NK-92 treated with Interleukin-12 subunit alpha and Interleukin-12 subunit beta, amount 100 ng/mL, for 24 hours (cell line): ENCODE results near the gene LBR.
"Not testable (repeated sequence)": the region's sequence is repeated elsewhere in the genome, so short reads cannot be mapped to it uniquely, and the experiment has no call there.

Experiments used
- DNase-seq: peaks from one replicate; lab custom pipeline; 2025; lab: John Stamatoyannopoulos, UW

Gene LBR

GRCh38 chr1:225422795-225423517, 4.9 kb downstream of the LBR start:
- DNase-seq = no peak

GRCh38 chr1:225422031-225422605, 5.7 kb downstream of the LBR start:
- no peak for DNase-seq

DNA sequence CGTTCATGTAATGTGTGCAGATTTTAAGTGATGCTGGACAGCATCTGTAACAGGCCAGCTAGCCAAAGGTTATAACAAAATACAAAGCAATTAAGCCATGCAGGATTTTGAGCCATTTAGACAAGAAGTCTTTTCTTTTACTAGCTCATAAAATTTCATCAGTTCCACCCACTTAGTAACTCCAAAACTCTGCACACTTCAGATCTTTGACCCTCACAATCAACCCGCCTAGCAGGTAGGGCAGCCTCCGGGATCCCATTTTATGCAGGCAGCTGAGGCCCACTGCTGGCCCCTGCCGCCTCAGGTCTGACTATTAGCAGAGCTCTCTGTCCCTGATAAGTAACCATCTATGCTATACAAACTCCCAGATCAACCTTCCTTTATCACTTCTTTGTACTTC, 9.2 kb downstream of the LBR start:
- no peak for DNase-seq

GRCh38 chr1:225418059-225418458, 9.8 kb downstream of the LBR start:
- no peak for DNase-seq

DNA sequence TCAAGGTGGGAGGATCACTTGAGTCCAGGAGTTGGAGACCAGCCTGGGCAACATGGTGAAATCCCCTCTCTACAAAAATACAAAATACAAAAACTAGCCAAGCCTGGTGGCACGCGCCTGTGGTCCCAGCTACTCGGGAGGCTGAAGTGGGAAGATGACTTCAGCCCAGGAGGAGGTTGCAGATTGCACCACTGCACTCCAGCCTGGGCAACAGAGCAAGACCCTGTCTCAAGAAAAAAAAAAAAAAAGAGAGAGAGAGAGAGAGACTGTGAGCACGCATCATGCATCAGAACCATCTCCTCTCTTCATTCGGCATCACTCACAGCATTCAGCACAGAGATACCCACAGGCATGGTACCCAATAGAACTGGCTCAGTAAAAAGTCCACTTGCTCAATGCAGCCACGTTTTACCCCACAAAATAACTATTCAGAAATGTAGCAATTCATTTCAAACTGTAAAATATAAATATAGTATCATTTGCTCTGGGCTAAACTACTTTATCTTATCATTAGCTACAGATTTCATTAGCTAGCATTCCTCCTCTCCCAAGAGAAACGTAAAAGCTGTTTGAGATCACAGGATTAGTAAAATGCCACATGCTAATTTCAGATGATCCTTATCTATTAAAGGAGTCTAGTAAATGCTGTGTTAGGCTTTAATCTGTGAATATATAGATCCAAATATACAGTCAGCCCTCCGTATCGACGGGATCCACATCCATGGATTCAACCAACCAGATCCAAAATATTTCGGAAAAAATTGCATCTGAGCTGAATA, 11.7 kb downstream of the LBR start:
- no peak for DNase-seq

DNA sequence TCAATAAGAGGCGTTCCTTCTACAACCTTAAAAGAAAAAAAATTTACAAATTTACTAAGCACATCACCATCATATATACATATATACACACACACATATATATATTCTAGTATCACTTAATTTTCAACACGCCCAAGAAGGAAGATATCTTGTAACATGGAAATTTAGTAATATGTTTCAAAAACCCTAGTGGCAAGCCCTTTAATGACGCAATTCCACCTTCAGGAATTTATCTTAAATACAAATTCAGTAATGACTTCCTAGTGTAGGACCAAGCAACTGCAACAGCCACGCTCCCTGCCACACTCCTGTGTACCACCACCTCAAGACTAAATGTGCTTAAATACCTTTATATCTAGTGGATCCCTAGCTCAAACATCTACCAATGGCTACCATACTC, 12.5 kb downstream of the LBR start:
- DNase-seq = no peak

DNA sequence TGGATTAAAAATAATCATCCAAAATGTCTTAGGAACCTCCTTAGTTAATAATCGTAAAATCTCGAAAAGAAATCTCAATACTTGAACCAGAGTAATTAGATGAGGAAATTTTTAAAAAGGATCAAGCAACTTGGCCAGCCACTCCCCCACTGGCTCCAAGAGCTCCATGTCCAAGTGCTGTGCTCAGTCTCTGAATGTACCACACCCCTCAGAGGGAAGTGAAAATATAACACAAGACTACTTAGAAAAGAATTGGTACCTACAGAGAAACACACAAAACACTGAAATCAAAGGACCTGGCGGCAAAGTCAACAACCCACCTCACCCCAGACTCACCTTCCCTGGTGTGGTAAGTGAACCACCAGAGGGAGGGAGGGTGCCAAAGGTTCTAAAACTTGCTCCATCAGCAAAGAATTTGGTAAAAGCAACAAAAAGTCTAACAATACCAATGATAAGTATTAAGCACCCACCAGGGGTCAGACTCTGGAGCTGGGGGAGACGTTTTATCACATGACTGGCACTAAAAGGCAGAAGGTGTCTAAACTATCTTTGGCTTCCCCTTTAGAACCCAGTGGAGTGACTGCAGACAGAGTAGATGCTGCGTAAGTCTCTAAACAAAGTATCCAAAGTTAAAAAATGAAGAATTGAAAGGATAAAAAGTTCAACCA, 14.0 kb downstream of the LBR start:
- no peak for DNase-seq

DNA sequence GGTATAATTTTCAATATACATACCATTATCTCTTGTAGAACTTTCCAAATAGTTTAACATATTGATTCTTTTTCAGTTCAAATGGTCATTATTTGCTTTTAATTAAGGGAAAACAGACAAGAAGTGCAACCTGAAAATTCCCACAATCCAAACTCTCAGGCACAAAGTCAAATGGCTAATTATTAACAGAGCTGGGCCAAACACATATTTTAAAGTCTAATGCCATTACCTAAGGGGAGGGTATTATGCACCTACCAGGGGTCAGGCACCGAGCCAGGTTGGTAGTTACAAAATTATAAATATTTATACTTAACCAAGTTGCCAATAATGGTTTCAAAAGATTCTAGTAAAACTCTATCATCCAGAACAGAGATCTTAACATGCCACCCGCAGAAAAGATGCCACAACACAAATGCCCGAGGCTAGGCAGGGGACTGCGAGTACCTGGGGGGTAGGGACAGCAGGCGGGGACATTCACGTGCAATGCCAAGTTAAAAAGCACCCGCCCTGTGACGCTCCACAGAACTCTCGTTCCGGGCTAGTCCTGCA, 15.0 kb downstream of the LBR start:
- DNase-seq = no peak

DNA sequence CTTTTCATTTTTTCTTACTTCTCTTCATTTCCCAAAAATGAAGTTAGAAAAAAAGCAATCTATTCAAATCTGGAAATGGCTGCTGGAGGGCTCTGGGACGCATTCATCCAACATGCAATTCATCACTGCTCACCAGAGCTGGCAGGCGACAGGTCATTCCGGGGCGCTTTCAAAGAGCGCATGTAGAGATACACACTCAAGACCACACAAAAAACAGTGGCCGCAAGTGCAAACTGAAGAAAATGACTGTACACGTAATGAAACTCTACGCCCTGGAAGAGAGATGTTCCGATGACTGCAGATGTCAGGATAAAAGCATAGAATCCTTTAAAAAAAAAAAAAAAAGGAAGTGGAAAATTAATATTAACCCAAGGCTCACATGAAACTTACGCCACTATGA, 15.5 kb downstream of the LBR start:
- DNase-seq = no peak

DNA sequence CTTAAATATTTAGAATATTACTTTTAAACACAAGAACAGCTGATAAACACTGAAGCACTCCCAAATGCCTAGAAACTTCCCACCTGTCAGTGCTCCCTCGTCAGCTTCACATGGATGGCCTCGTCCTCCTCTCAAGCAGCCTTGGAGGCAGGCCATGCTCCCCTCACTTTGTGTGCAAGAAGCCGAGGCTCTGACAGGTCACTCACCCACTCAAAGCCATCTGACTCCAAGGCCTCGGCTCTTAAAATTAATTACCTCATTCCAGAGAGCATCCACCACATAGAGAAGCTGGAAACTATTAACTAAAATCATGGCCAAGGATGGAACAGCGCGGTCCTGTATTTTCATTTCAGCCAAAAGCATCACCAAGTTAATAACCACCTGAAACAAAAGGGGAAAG, 17.8 kb downstream of the LBR start:
- DNase-seq = no peak

GRCh38 chr1:225409051-225409450, 18.8 kb downstream of the LBR start:
- no peak for DNase-seq

- no peak for DNase-seq
Measured at GRCh38 chr1:225408249-225408648, 19.6 kb downstream of the LBR start.

GRCh38 chr1:225407755-225408154, 20.1 kb downstream of the LBR start:
- DNase-seq = no peak

DNA sequence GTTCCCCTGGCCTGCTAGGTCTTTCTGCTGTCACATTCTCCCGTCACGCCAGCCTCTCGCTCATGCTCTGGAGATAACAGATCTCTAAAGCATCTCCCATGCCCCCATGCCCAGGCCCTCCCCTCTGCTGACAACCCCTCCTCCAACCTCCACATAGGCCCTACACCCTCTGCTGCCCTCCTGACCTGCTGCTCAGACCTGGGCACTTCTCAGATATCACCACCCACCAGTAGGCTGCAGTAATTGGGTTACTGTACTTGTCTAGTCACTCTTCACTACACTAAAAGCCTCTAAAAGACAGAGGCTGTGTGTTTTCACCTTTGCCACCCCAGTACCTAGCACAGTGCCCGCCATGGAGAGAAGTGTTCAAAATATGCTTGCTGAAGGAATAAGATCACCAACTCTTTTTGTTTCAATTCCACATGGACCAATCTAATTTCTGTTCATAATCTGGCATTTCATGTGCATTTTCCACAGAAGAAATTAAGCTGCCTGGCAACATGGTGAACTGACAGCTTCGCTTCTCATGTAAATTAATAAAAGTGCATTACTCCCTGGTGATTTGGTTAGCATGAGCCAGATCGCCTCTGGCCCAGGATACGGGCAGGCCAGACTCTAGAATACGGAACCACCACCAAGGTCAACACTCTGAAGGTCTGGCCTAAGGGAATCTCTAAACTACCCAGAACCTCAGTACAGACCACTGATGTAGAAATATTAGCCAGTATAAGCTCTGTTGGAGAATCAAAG, 20.7 kb downstream of the LBR start:
- DNase-seq = no peak

GRCh38 chr1:225400968-225401367, 26.9 kb downstream of the LBR start:
- no peak for DNase-seq

- DNase-seq = no peak
Measured at GRCh38 chr1:225396357-225396756, 31.5 kb downstream of the LBR start.

- no peak for DNase-seq
Measured at GRCh38 chr1:225389843-225390242, 38.0 kb downstream of the LBR start.

DNA sequence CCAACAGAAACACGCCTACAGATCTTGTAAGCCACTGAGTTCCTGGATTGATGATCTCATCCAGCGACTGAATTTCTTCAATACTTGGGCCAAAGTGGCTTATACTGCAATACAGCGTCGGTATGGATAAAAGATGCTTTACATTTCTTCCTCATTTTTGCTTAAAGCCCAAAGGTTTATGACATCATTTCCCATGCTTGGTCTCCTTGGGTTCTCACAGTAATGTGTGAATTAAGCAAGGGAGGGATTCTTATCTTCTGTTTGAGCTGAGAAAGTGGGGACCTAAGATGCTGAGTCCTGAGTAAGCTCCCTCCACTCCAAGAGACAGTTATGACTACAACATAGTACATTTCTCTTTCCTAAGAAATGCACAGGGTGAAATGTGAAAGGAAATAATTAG, 39.5 kb downstream of the LBR start:
- DNase-seq = no peak

DNA sequence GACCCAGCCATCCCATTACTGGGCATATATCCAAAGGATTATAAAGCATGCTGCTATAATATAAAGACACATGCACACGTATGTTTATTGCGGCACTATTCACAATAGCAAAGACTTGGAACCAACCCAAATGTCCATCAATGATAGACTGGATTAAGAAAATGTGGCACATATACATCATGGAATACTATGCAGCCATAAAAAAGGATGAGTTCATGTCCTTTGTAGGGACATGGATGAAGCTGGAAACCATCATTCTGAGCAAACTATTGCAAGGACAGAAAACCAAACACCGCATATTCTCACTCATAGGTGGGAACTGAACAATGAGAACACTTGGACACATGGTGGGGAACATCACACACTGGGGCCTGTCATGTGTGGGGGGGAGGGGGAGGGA, 41.0 kb downstream of the LBR start:
- DNase-seq = not testable (repeated sequence)

- no peak for DNase-seq
Measured at GRCh38 chr1:225380691-225381090, 47.1 kb downstream of the LBR start.

- no peak for DNase-seq
Measured at GRCh38 chr1:225378880-225379279, 49.0 kb downstream of the LBR start.

DNA sequence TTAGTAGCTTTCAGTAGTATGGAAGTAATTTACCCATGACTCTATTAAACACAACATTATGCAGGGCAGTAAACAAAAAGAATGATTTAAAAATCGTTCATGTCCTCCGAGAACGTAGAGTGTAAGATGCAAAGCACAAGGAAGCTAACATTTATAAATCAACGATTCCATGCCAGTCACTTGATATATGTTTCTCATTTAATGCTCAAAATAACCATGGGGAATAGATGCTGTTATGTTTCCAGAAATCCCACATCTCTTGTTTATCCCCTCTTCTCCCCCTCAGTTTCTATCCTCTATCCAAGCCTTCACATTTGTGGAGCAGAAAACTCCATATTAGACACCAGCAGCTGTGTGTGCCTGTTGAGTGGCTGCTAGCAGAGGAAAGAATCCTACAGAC, 52.8 kb downstream of the LBR start:
- DNase-seq = no peak
